Measurements from ENCODE around the gene GDPD4. TPM values are rescaled to one million over a fixed set of nuclear protein-coding genes. Genes with fewer than 3 reads are reported as not detected.

Gene GDPD4
- total and polyA plus RNA-seq, 4 donors = 0.08 to 1.1 TPM; not detected in 2

DNA sequence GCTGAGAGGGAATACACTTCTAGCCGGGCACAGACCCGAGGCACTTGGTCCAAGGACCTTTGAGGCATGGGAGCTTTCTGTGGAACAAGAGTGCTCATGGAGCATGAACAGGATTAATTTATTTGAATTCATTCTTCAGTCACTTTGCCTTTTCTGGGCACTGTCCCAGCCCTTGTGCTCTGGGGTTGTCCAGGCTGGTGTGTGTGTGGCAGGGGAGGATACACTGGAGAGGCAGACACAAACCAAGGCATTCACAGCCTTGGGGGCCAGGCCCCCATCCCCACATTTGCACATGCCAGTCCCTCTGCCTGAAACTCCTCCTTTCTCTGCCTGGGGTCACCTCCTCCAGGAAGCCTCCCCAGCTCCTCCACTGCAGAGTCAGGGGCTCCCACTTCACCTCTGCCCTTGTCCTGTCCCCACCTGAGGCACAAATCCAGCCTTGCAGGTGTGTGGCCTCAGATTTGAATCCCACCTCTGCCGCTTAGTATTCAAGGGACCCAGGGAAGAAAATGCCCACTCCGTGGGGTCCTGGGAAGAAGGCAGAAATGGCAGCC lies 118.0 kb downstream of the GDPD4 start:
- no peak overlapping the region for H3K9ac ChIP-seq (ENCODE audit: low read depth in 1 of 2, low read length in 2 of 2)
- H3K27ac ChIP-seq (ENCODE audit: low read depth in 1 of 2, low read length in 2 of 2) = no peak overlapping the region
- H3K9me3 ChIP-seq (ENCODE audit: control insufficient read depth in 4 of 4, low read length in 3 of 4) = no peaks in the 10 kb centered on the region
- peaks cover 10 to 19% (median 14%) of the 10 kb centered on the region in 4 donors for H3K4me1 ChIP-seq (ENCODE audit: control insufficient read depth in 4 of 4, insufficient read depth in 4 of 4, low read length in 3 of 4)
- DNase-seq (ENCODE audit: low spot score) = no peak
- H3K36me3 ChIP-seq (ENCODE audit: control insufficient read depth in 4 of 4, insufficient read depth in 3 of 4, low read depth in 1 of 4, low read length in 3 of 4) = peaks cover 7 to 28% (median 15%) of the 10 kb centered on the region in 4 donors
- TF ChIP-seq GABPA (IDR thresholded peaks at IDR 0.05 in 1 of 2, conservative IDR thresholded peaks at IDR 0.05 in 1 of 2) = no peak
- TF ChIP-seq RXRA (IDR thresholded peaks at IDR 0.05) = no peak
- TF ChIP-seq FOXA1 (IDR thresholded peaks at IDR 0.05) = no peak
- TF ChIP-seq YY1 (IDR thresholded peaks at IDR 0.05) = no peak
- no peak for TF ChIP-seq EGR1 (IDR thresholded peaks at IDR 0.05; ENCODE audit: low read depth in 2 of 2)
- TF ChIP-seq, protein P1, sequence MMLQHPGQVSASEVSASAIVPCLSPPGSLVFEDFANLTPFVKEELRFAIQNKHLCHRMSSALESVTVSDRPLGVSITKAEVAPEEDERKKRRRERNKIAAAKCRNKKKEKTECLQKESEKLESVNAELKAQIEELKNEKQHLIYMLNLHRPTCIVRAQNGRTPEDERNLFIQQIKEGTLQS (IDR thresholded peaks at IDR 0.05) = no peak
- TF ChIP-seq, protein P2, sequence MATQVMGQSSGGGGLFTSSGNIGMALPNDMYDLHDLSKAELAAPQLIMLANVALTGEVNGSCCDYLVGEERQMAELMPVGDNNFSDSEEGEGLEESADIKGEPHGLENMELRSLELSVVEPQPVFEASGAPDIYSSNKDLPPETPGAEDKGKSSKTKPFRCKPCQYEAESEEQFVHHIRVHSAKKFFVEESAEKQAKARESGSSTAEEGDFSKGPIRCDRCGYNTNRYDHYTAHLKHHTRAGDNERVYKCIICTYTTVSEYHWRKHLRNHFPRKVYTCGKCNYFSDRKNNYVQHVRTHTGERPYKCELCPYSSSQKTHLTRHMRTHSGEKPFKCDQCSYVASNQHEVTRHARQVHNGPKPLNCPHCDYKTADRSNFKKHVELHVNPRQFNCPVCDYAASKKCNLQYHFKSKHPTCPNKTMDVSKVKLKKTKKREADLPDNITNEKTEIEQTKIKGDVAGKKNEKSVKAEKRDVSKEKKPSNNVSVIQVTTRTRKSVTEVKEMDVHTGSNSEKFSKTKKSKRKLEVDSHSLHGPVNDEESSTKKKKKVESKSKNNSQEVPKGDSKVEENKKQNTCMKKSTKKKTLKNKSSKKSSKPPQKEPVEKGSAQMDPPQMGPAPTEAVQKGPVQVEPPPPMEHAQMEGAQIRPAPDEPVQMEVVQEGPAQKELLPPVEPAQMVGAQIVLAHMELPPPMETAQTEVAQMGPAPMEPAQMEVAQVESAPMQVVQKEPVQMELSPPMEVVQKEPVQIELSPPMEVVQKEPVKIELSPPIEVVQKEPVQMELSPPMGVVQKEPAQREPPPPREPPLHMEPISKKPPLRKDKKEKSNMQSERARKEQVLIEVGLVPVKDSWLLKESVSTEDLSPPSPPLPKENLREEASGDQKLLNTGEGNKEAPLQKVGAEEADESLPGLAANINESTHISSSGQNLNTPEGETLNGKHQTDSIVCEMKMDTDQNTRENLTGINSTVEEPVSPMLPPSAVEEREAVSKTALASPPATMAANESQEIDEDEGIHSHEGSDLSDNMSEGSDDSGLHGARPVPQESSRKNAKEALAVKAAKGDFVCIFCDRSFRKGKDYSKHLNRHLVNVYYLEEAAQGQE (IDR thresholded peaks at IDR 0.05) = no peak
- no peak for TF ChIP-seq JUND (IDR thresholded peaks at IDR 0.05)
- TF ChIP-seq FOXA2 (IDR thresholded peaks at IDR 0.05) = no peak
- TF ChIP-seq RAD21 (IDR thresholded peaks at IDR 0.05) = no peak
- no peak for TF ChIP-seq SP1 (IDR thresholded peaks at IDR 0.05)
- TF ChIP-seq HNF4A (conservative IDR thresholded peaks at IDR 0.05) = no peak
- TF ChIP-seq, protein P3, sequence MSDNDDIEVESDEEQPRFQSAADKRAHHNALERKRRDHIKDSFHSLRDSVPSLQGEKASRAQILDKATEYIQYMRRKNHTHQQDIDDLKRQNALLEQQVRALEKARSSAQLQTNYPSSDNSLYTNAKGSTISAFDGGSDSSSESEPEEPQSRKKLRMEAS (IDR thresholded peaks at IDR 0.05) = no peak
- no peak for TF ChIP-seq NR2F2 (IDR thresholded peaks at IDR 0.05)
- TF ChIP-seq, protein P4, sequence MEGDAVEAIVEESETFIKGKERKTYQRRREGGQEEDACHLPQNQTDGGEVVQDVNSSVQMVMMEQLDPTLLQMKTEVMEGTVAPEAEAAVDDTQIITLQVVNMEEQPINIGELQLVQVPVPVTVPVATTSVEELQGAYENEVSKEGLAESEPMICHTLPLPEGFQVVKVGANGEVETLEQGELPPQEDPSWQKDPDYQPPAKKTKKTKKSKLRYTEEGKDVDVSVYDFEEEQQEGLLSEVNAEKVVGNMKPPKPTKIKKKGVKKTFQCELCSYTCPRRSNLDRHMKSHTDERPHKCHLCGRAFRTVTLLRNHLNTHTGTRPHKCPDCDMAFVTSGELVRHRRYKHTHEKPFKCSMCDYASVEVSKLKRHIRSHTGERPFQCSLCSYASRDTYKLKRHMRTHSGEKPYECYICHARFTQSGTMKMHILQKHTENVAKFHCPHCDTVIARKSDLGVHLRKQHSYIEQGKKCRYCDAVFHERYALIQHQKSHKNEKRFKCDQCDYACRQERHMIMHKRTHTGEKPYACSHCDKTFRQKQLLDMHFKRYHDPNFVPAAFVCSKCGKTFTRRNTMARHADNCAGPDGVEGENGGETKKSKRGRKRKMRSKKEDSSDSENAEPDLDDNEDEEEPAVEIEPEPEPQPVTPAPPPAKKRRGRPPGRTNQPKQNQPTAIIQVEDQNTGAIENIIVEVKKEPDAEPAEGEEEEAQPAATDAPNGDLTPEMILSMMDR (IDR thresholded peaks at IDR 0.05; ENCODE audit: low read depth, low read length, missing input control) = no peak
- TF ChIP-seq TAF1 (conservative IDR thresholded peaks at IDR 0.05) = no peak
- TF ChIP-seq, protein P5, sequence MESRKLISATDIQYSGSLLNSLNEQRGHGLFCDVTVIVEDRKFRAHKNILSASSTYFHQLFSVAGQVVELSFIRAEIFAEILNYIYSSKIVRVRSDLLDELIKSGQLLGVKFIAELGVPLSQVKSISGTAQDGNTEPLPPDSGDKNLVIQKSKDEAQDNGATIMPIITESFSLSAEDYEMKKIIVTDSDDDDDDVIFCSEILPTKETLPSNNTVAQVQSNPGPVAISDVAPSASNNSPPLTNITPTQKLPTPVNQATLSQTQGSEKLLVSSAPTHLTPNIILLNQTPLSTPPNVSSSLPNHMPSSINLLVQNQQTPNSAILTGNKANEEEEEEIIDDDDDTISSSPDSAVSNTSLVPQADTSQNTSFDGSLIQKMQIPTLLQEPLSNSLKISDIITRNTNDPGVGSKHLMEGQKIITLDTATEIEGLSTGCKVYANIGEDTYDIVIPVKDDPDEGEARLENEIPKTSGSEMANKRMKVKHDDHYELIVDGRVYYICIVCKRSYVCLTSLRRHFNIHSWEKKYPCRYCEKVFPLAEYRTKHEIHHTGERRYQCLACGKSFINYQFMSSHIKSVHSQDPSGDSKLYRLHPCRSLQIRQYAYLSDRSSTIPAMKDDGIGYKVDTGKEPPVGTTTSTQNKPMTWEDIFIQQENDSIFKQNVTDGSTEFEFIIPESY (IDR thresholded peaks at IDR 0.05) = no peak
- no peak for TF ChIP-seq HNF4G (IDR thresholded peaks at IDR 0.05)
- 89% methylated on average over 4 of the region's 4 CpGs for WGBS
- no peak overlapping the region for H3K4me3 ChIP-seq (ENCODE audit: low read depth in 1 of 3, low read length in 3 of 3)
- no peaks in the 10 kb centered on the region for H3K27me3 ChIP-seq (ENCODE audit: control insufficient read depth in 4 of 4, insufficient read depth in 4 of 4, low read length in 3 of 4)

All from liver (tissue), 9 donors.